ENCODE measurements around the gene IGSF21.

Gene IGSF21

GRCh38 chr1:18094096-18094495, 13.5 kb upstream of the IGSF21 start:
- no peak for DNase-seq

GRCh38 chr1:18097206-18097605, 10.4 kb upstream of the IGSF21 start:
- no peak for DNase-seq

- DNase-seq, result no peak
Measured at GRCh38 chr1:18099026-18099425, 8.6 kb upstream of the IGSF21 start.

- DNase-seq, result no peak
Measured at GRCh38 chr1:18100060-18100459, 7.5 kb upstream of the IGSF21 start.

- DNase-seq, result peak in 36 of 56 donors; percentile 2 to 79 (median 25)
Measured at GRCh38 chr1:18100491-18101063, 7.0 kb upstream of the IGSF21 start.

- no peak for DNase-seq
Measured at GRCh38 chr1:18101508-18101907, 6.1 kb upstream of the IGSF21 start.

GRCh38 chr1:18103788-18104421, 3.7 kb upstream of the IGSF21 start:
- no peak for DNase-seq

GRCh38 chr1:18104546-18105100, 3.0 kb upstream of the IGSF21 start:
- DNase-seq, result no peak

- no peak for DNase-seq
Measured at GRCh38 chr1:18105196-18105595, 2.4 kb upstream of the IGSF21 start.

GRCh38 chr1:18108299-18109057, 880 bp downstream of the IGSF21 start:
- peak in 8 of 56 donors; percentile 17 to 59 (median 38) for DNase-seq

GRCh38 chr1:18109058-18109755, 1.6 kb downstream of the IGSF21 start:
- DNase-seq, result peak in 16 of 56 donors; percentile 8 to 58 (median 27)

GRCh38 chr1:18109756-18110597, 2.4 kb downstream of the IGSF21 start:
- peak in 38 of 56 donors; percentile 12 to 70 (median 34) for DNase-seq

GRCh38 chr1:18110598-18110939, 3.0 kb downstream of the IGSF21 start:
- DNase-seq, result peak in 3 of 56 donors; percentile 40 to 55 (median 44)

- DNase-seq, result peak in 25 of 56 donors; percentile 7 to 44 (median 25)
Measured at GRCh38 chr1:18110968-18111367, 3.4 kb downstream of the IGSF21 start.

GRCh38 chr1:18111605-18112297, 4.2 kb downstream of the IGSF21 start:
- peak in 1 of 56 donors; percentile 7 for DNase-seq

GRCh38 chr1:18112611-18113010, 5.0 kb downstream of the IGSF21 start:
- DNase-seq, result no peak

GRCh38 chr1:18114726-18115410, 7.3 kb downstream of the IGSF21 start:
- DNase-seq, result no peak

GRCh38 chr1:18116777-18117176, 9.2 kb downstream of the IGSF21 start:
- DNase-seq, result no peak

- peak in 41 of 56 donors; percentile 12 to 66 (median 50) for DNase-seq
Measured at GRCh38 chr1:18118078-18118477, 10.5 kb downstream of the IGSF21 start.

Data from amygdala (tissue), 56 donors.